ENCODE measurements around the gene TIMP2. TPM values are rescaled to one million over a fixed set of nuclear protein-coding genes. Genes with fewer than 3 reads are reported as not detected.
"Not testable (repeated sequence)": the region's sequence is repeated elsewhere in the genome, so short reads cannot be mapped to it uniquely, and the experiment has no call there.

Gene TIMP2
- total RNA-seq, 4 donors from 2014 or later, result 172 to 315 (median 211) TPM

DNA sequence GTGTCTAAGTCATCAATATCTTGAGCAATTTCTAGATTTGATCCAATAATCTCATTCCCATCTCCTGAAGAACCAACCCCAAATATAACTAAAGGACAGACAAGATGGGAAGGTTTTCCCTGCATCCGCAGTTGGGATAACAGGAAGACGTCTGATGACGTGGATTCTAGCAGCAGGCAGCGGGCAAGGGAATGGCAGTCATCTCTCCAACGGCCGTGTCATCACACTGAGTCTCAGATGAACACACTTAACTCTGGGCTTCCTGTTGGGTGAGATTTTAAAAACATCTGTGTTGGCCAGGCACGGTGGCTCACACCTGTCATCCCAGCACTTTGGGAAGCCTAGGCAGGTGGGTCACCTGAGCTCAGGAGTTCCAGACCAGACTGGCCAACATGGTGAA, 20.9 kb upstream of the TIMP2 start:
- H3K36me3 ChIP-seq, result no peaks in the 10 kb centered on the region
- no peaks in the 10 kb centered on the region for H3K4me1 ChIP-seq
- no peak overlapping the region for H3K27ac ChIP-seq
- no peak for TF ChIP-seq POLR2A (IDR thresholded peaks at IDR 0.05)
- no peak for TF ChIP-seq EP300 (IDR thresholded peaks at IDR 0.05)
- TF ChIP-seq, protein P1, sequence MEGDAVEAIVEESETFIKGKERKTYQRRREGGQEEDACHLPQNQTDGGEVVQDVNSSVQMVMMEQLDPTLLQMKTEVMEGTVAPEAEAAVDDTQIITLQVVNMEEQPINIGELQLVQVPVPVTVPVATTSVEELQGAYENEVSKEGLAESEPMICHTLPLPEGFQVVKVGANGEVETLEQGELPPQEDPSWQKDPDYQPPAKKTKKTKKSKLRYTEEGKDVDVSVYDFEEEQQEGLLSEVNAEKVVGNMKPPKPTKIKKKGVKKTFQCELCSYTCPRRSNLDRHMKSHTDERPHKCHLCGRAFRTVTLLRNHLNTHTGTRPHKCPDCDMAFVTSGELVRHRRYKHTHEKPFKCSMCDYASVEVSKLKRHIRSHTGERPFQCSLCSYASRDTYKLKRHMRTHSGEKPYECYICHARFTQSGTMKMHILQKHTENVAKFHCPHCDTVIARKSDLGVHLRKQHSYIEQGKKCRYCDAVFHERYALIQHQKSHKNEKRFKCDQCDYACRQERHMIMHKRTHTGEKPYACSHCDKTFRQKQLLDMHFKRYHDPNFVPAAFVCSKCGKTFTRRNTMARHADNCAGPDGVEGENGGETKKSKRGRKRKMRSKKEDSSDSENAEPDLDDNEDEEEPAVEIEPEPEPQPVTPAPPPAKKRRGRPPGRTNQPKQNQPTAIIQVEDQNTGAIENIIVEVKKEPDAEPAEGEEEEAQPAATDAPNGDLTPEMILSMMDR (IDR thresholded peaks at IDR 0.05), result no peak
- no peak for TF ChIP-seq POLR2AphosphoS5 (IDR thresholded peaks at IDR 0.05)
- H3K9me3 ChIP-seq, result peaks cover 0 to 14% (median 0%) of the 10 kb centered on the region in 3 donors
- H3K4me3 ChIP-seq, result no peak overlapping the region
- WGBS, 2 donors (ENCODE audit: low coverage in 1 of 2), result 86 to 93% methylated on average over 3 to 6 of the region's 7 CpGs
- no peaks in the 10 kb centered on the region for H3K27me3 ChIP-seq
- ATAC-seq, result no peak

DNA sequence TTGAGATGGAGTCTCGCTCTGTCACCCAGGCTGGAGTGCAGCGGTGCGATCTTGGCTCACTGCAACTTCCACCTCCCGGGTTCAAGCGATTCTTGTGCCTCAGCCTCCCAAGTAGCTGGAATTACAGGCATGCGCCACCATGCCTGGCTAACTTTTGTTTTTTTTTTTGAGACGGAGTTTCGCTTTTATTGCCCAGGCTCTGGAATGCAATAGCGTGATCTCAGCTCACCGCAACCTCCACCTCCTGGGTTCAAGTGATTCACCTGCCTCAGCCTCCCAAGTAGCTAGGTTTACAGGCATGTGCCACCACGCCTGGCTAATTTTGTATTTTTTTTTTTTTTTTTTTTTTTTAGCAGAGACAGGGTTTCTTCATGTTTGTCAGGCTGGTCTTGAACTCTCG, 20.3 kb upstream of the TIMP2 start:
- not testable (repeated sequence) for H3K27me3 ChIP-seq, H3K4me1 ChIP-seq, H3K9me3 ChIP-seq, H3K36me3 ChIP-seq, ATAC-seq, H3K27ac ChIP-seq, H3K4me3 ChIP-seq
- 90 to 93% methylated on average over 3 to 11 of the region's 12 CpGs for WGBS, 2 donors (ENCODE audit: low coverage in 1 of 2)

DNA sequence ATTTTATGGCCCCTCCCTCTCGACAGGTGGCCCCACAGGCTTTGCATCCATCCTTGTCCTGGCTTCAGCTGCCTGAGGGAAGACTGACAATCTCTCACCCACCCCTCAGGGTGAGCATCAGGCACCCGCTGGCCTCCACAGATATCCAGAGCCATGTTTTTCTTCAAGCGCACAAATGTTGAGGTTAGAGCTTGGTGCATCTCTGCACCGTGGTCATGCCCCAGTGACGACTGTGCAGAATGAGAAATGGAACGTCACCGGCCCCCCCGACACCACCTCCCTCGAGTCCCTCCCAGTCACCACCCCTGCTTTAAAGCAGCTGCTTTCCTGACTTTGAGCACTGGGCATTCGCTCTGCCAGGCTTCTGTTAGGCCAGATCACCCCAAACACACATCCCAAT, 19.8 kb upstream of the TIMP2 start:
- no peak for TF ChIP-seq EP300 (IDR thresholded peaks at IDR 0.05)
- no peak for TF ChIP-seq POLR2AphosphoS5 (IDR thresholded peaks at IDR 0.05)
- no peak for TF ChIP-seq POLR2A (IDR thresholded peaks at IDR 0.05)
- TF ChIP-seq, protein P1 (IDR thresholded peaks at IDR 0.05), result no peak

DNA sequence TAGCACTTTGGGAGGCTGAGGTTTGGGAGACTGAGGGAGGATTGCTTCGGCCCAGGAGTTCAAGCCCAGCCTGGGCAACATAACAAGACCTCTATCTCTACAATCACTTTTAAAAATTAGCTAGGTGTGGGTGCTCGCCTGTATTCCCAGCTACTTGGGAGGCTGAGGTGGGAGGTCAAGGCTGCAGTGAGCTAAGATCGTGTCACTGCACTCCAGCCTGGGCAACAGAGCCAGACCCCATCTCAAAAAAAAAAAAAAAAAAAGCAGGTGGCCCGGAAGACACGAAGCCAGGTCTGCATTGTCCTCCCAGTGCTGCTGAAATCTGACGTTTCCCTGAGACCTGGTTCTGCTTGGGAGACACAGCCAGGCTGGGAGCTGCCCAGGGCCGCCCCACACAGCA, 18.8 kb upstream of the TIMP2 start:
- no peaks in the 10 kb centered on the region for H3K27me3 ChIP-seq
- no peaks in the 10 kb centered on the region for H3K36me3 ChIP-seq
- TF ChIP-seq POLR2AphosphoS5 (IDR thresholded peaks at IDR 0.05), result no peak
- TF ChIP-seq POLR2A (IDR thresholded peaks at IDR 0.05), result no peak
- TF ChIP-seq, protein P1 (IDR thresholded peaks at IDR 0.05), result no peak
- TF ChIP-seq EP300 (IDR thresholded peaks at IDR 0.05), result no peak
- no peaks in the 10 kb centered on the region for H3K9me3 ChIP-seq
- H3K27ac ChIP-seq, result no peak overlapping the region
- H3K4me1 ChIP-seq, result no peaks in the 10 kb centered on the region
- WGBS, 2 donors (ENCODE audit: low coverage in 1 of 2), result 76 to 83% methylated on average over 1 to 4 of the region's 7 CpGs
- ATAC-seq, result no peak
- no peak overlapping the region for H3K4me3 ChIP-seq

More for the DNA sequence above, 19.8 kb upstream of the TIMP2 start:
- Histone ChIP-seq H3K27me3 (no peaks in the 10 kb centered on the region), H3K9me3 (peaks cover 0 to 2% (median 0%) of the 10 kb centered on the region in 3 donors), H3K27ac (no peak overlapping the region), H3K4me1 (no peaks in the 10 kb centered on the region), H3K36me3 (no peaks in the 10 kb centered on the region), H3K4me3 (no peak overlapping the region)
- ATAC-seq, result no peak
- WGBS, 2 donors (ENCODE audit: low coverage in 1 of 2), result 63 to 87% methylated on average over 6 of the region's 10 CpGs

DNA sequence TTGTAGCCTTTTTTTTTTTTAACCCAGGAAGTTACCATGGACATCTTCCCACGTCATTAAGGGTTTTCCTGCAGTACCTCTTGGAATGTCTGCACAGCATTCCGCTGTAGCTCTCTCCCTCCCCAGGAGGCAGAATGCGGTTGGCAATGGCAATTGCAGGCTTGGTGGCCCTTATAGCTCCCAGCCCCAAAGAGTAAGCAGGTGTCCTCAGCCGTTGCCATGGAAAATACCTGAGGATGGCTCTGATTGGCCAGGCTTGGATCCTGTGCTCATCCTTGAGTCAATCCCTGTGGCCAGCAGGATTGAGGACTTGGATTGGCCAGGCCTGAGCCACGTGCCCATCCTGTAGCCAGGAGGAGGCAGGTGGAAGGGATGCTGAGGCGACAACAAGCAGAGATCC, 15.5 kb upstream of the TIMP2 start:
- Histone ChIP-seq H3K36me3 (no peaks in the 10 kb centered on the region), H3K27ac (no peak overlapping the region), H3K4me1 (peaks cover 0 to 10% (median 3%) of the 10 kb centered on the region in 3 donors), H3K9me3 (no peaks in the 10 kb centered on the region), H3K27me3 (no peaks in the 10 kb centered on the region), H3K4me3 (no peak overlapping the region)
- 61 to 69% methylated on average over 2 to 4 of the region's 6 CpGs for WGBS, 2 donors (ENCODE audit: low coverage in 1 of 2)
- TF ChIP-seq POLR2AphosphoS5 (IDR thresholded peaks at IDR 0.05) (no peak), EP300 (IDR thresholded peaks at IDR 0.05) (no peak), POLR2A (IDR thresholded peaks at IDR 0.05) (no peak)
- TF ChIP-seq, protein P1 (IDR thresholded peaks at IDR 0.05), result no peak
- no peak for ATAC-seq

Measured in gastroesophageal sphincter (tissue), 4 donors.